ENCODE results near the gene COX19. TPM values are rescaled to one million over a fixed set of nuclear protein-coding genes. Genes with fewer than 3 reads are reported as not detected.
"Not testable (repeated sequence)": the region's sequence is repeated elsewhere in the genome, so short reads cannot be mapped to it uniquely, and the experiment has no call there.

COX19 gene
- total RNA-seq, 2 experiments from 2014 or later, result 16.8 to 18.2 TPM

DNA sequence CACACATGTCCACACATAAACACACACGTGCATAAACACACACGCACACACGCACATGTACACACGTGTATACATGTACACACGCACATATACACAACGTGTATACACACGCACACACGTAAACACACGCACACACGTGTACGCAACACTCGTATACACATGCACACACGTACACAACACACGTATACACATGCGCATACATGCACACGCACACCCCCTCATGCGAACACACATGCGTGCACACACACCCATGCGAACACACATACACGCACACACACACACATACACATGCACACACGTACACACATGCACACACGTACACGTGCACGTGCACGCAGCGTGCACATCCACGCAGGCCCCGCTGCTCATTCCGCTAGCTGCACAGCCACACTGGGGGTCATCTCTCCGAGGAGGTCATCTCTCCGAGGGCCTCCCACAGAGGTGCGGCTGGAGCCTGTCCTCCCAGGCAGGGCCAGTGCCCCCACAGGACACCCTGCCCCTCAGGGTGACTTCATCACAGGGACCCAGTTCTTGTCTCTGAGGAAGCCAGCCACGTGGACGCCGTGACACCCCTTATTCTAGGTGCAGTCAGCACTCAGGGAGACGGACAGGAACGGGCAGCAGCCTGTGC is 33.5 kb upstream of the COX19 start:
- H3K9me3 Mint-ChIP-seq (ENCODE audit: insufficient read depth), result no peaks in the 10 kb centered on the region
- DNase-seq (no peak), ATAC-seq (no peak)
- ChIA-PET POLR2A (no interaction called here), CTCF (interaction anchor here (1.1 kb wide), 1 partner anchor 15 kb away, joined by 3 read pairs; no protein-coding TSS in a partner anchor)
- H3K4me1 Mint-ChIP-seq (ENCODE audit: low read depth), result peaks cover 5% of the 10 kb centered on the region
- no peak overlapping the region for H3K4me3 Mint-ChIP-seq
- no peaks in the 10 kb centered on the region for H3K27me3 Mint-ChIP-seq (ENCODE audit: low read depth)
- H3K27ac Mint-ChIP-seq, result no peak overlapping the region
- H3K36me3 Mint-ChIP-seq (ENCODE audit: low read depth), result peaks cover 8% of the 10 kb centered on the region

DNA sequence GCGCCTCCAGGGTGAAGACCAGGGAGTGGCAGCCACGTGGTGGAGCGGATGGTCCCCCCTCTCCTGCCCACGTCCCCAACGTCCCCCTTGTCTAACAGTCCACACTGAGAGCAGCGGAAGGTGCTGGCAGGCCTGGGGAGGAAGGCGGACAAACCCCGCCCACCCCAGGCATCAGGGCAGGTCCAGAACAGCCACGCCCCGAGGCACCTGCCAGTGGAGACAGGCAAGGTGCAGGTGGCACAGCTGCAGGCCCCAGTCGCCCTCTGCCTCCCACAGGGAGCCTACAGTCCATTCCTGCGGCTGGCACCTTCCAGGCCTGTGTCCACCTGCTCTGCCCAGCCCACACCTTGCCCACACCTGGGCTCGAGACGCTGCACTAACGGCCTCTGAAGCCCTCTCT is 32.6 kb upstream of the COX19 start:
- DNase-seq (no peak), ATAC-seq (no peak)
- Mint-ChIP-seq H3K27me3 (ENCODE audit: low read depth) (no peaks in the 10 kb centered on the region), H3K4me3 (no peak overlapping the region), H3K9me3 (ENCODE audit: insufficient read depth) (no peaks in the 10 kb centered on the region), H3K4me1 (ENCODE audit: low read depth) (peaks cover 5% of the 10 kb centered on the region), H3K36me3 (ENCODE audit: low read depth) (peaks cover 8% of the 10 kb centered on the region), H3K27ac (no peak overlapping the region)
- POLR2A ChIA-PET, result no interaction called here
- CTCF ChIA-PET, result interaction anchor here (1.1 kb wide), 1 partner anchor 14 kb away, joined by 3 read pairs; no protein-coding TSS in a partner anchor

DNA sequence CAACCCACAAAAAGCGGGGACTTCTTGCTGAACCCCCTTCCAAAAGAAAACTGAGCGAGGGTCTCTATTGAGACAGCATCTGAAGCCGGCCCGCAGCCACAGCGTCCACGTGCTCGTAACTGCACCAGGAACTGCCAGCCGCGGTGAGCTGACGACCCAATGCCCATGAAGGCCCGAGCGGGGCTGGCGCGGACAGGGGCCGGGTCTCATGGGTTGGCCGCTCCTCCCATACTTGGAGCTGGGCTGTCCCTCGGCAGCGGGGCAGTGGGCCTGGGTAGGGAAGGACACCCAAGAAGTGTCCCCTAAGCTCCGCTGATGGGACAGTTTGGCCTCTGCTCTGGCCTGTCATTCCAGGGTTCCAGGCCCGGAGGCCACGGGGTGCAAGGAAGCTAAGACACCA is 30.0 kb upstream of the COX19 start:
- Mint-ChIP-seq H3K9me3 (ENCODE audit: insufficient read depth) (no peaks in the 10 kb centered on the region), H3K4me3 (no peak overlapping the region), H3K27me3 (ENCODE audit: low read depth) (no peaks in the 10 kb centered on the region), H3K4me1 (ENCODE audit: low read depth) (no peaks in the 10 kb centered on the region), H3K36me3 (ENCODE audit: low read depth) (peaks cover 8% of the 10 kb centered on the region), H3K27ac (no peak overlapping the region)
- ChIA-PET POLR2A (no interaction called here), CTCF (interaction anchor here (1.5 to 3.3 kb wide), 2 partner anchors 12 to 39 kb away, joined by 3 to 12 read pairs; partner anchors contain the start of gene GPR146)
- no peak for DNase-seq
- ATAC-seq, result no peak

DNA sequence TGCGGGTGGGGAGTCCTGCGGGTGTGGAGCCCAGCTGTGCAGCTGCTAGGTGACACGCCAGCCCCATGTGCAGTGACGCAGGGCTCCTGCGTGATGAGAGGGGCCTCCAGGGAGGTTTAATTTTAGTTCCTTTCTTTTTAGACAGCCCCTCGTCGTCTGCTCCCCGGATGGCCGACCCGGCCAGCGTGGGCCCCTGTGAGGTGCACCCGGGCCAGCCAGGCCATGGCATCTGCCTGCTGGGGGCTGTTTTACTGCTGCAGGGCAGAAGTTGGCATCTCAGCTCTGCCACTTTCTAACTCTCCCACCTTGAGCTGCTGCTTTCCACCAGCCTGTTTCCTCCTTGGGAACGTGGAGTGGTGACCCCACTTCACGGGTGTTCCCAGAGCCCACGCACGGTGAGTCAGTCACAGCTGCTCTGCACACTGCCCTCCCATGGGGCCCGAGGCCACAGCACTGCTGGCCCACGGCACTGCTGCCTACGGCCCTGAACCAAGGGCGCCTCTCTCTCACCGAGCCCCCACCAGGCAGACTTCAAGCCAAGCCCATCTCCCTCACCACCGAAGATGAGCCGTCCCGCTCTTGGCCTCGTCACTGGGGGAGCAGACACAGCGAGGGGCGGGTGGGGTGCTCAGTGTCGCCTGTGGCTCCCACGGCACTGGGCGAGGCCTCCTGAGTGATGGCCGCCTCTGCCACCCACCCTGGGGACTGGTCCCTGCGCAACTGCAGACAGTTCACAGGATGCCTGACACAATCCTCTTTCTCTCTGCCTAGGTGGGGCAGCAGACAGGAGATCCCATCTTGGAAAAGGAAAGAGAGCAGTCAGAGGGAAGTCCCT is 28.9 kb upstream of the COX19 start:
- ChIA-PET POLR2A (no interaction called here), CTCF (interaction anchor here (1.5 to 3.3 kb wide), 2 partner anchors 11 to 40 kb away, joined by 3 to 12 read pairs; partner anchors contain the start of gene GPR146)
- Mint-ChIP-seq H3K27ac (no peak overlapping the region), H3K27me3 (ENCODE audit: low read depth) (no peaks in the 10 kb centered on the region), H3K4me3 (no peak overlapping the region), H3K36me3 (ENCODE audit: low read depth) (peaks cover 4% of the 10 kb centered on the region), H3K4me1 (ENCODE audit: low read depth) (no peaks in the 10 kb centered on the region), H3K9me3 (ENCODE audit: insufficient read depth) (no peaks in the 10 kb centered on the region)
- ATAC-seq (no peak), DNase-seq (no peak)

DNA sequence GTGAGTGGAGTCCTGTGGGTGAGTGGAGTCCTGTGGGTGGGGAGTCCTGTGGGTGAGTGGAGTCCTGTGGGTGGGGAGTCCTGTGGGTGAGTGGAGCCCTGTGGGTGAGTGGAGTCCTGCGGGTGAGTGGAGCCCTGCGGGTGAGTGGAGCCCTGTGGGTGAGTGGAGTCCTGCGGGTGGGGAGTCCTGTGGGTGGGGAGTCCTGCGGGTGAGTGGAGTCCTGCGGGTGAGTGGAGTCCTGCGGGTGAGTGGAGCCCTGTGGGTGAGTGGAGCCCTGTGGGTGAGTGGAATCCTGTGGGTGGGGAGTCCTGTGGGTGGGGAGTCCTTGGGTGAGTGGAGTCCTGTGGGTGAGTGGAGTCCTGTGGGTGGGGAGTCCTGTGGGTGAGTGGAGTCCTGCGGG is 27.1 kb upstream of the COX19 start:
- H3K27me3 Mint-ChIP-seq (ENCODE audit: low read depth); DNase-seq; H3K4me1 Mint-ChIP-seq (ENCODE audit: low read depth); H3K36me3 Mint-ChIP-seq (ENCODE audit: low read depth); ATAC-seq; H3K4me3 Mint-ChIP-seq; CTCF ChIA-PET; H3K27ac Mint-ChIP-seq; H3K9me3 Mint-ChIP-seq (ENCODE audit: insufficient read depth); POLR2A ChIA-PET: not testable (repeated sequence)

DNA sequence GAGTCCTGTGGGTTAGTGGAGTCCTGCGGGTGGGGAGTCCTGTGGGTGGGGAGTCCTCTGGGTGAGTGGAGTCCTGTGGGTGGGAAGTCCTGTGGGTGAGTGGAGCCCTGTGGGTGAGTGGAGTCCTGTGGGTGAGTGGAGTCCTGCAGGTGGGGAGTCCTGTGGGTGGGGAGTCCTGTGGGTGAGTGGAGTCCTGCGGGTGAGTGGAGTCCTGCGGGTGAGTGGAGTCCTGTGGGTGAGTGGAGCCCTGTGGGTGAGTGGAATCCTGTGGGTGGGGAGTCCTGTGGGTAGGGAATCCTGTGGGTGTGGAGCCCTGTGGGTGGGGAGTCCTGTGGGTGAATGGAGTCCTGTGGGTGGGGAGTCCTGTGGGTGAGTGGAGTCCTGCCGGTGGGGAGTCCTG is 26.7 kb upstream of the COX19 start:
- H3K9me3 Mint-ChIP-seq (ENCODE audit: insufficient read depth); H3K27ac Mint-ChIP-seq; POLR2A ChIA-PET; DNase-seq; H3K36me3 Mint-ChIP-seq (ENCODE audit: low read depth); CTCF ChIA-PET; H3K4me3 Mint-ChIP-seq; H3K4me1 Mint-ChIP-seq (ENCODE audit: low read depth); ATAC-seq; H3K27me3 Mint-ChIP-seq (ENCODE audit: low read depth): not testable (repeated sequence)

DNA sequence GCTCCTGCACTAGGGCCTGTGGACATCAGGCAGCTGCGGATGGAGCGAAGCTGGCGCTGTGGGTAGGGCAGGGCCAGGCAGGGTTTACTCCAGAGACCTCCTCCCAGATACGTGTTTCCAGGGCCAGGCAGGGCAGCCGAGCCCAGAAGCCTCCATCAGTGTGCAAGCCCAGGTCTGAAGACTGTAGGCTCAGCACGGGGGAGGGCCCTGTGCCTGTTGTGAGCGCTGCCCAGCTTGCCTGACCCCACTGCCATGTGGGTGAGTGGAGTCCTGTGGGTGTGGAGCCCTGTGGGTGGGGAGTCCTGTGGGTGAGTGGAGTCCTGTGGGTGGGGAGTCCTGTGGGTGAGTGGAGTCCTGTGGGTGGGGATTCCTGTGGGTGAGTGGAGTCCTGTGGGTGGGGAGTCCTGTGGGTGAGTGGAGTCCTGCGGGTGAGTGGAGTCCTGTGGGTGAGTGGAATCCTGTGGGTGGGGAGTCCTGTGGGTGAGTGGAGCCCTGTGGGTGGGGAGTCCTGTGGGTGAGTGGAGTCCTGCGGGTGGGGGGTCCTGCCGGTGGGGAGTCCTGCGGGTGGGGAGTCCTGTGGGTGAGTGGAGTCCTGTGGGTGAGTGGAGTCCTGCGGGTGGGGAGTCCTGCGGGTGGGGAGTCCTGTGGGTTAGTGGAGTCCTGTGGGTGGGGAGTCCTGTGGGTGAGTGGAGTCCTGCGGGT is 25.9 kb upstream of the COX19 start:
- not testable (repeated sequence) for H3K36me3 Mint-ChIP-seq (ENCODE audit: low read depth); H3K27me3 Mint-ChIP-seq (ENCODE audit: low read depth); H3K4me3 Mint-ChIP-seq; H3K4me1 Mint-ChIP-seq (ENCODE audit: low read depth); H3K9me3 Mint-ChIP-seq (ENCODE audit: insufficient read depth); DNase-seq; H3K27ac Mint-ChIP-seq; ATAC-seq
- CTCF ChIA-PET, result interaction anchor here (1.1 kb wide), 1 partner anchor 65 kb away, joined by 6 read pairs; no protein-coding TSS in a partner anchor
- POLR2A ChIA-PET, result interaction anchor here (0.7 kb wide), 1 partner anchor 291 kb away, joined by 3 read pairs; no protein-coding TSS in a partner anchor

- H3K9me3 Mint-ChIP-seq (ENCODE audit: insufficient read depth), result no peaks in the 10 kb centered on the region
These were observed 24.9 kb upstream of the COX19 start for GRCh38 chr7:999941-1000935.

DNA sequence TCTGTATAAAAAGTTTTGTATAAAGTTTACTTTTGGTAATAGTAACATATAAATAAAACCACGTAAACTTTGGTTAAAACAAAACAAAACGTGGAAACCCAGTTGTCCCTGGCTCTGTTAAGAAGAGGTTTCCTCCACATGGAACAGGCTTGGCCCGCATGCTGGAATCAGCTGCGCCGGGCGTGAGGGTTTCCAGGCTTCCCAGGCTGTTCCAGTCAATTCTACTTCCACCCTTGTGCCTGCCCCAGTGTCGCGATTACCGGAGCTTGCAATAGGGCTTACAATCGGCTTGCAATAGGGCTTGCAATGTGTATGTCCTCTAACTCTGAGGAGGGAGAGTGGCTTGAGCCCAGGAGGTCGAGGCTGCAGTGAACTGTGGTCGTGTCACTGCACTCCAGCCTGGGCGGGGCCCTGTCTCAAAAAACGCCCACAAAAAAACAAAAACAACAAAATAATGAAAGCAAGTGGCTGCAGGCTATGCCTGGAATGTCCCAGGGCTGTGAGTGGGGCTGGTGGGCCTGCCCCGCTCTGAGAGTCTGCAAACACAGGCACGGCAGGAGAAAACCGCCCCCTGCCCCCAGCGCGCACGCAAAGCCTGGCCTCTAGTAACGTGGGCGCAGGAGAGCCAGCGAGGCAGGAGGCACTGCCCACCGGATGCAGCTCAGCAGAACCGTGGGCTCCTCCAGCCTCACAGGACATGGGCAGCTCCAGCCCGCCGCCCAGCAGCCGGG is 24.0 kb upstream of the COX19 start:
- CTCF ChIA-PET, result interaction anchor here (1.4 to 8.1 kb wide), 3 partner anchors 45 to 176 kb away, joined by 3 to 176 read pairs (median 4); partner anchors contain the start of gene GPR146

More at GRCh38 chr7:999941-1000935, 24.9 kb upstream of the COX19 start:
- Mint-ChIP-seq H3K4me3 (no peak overlapping the region), H3K4me1 (ENCODE audit: low read depth) (no peaks in the 10 kb centered on the region), H3K27ac (no peak overlapping the region), H3K27me3 (ENCODE audit: low read depth) (no peaks in the 10 kb centered on the region), H3K36me3 (ENCODE audit: low read depth) (no peaks in the 10 kb centered on the region)
- POLR2A ChIA-PET, result interaction anchor here (0.7 kb wide), 1 partner anchor 292 kb away, joined by 3 read pairs; no protein-coding TSS in a partner anchor
- ATAC-seq, result peak; percentile 25
- CTCF ChIA-PET, result interaction anchor here (1.1 kb wide), 1 partner anchor 66 kb away, joined by 6 read pairs; no protein-coding TSS in a partner anchor
- DNase-seq, result no peak

More for the DNA sequence above, 24.0 kb upstream of the COX19 start:
- Mint-ChIP-seq H3K4me3 (no peak overlapping the region), H3K36me3 (ENCODE audit: low read depth) (no peaks in the 10 kb centered on the region), H3K4me1 (ENCODE audit: low read depth) (no peaks in the 10 kb centered on the region), H3K27ac (no peak overlapping the region), H3K9me3 (ENCODE audit: insufficient read depth) (no peaks in the 10 kb centered on the region), H3K27me3 (ENCODE audit: low read depth) (no peaks in the 10 kb centered on the region)
- ATAC-seq, result no peak
- DNase-seq, result no peak
- POLR2A ChIA-PET, result no interaction called here
